ENCODE measurements around the gene CYP19A1.

CYP19A1 gene

GRCh38 chr15:51185213-51186159 lies 152.9 kb downstream of the CYP19A1 start:
- FAIRE-seq = no peak
- no peak for TF ChIP-seq POLR2A (IDR thresholded peaks at IDR 0.05; ENCODE audit: low read depth, low read length)

GRCh38 chr15:51184627-51185026 lies 153.8 kb downstream of the CYP19A1 start:
- no peak for TF ChIP-seq POLR2A (IDR thresholded peaks at IDR 0.05; ENCODE audit: low read depth, low read length)
- DNase-seq (ENCODE audit: insufficient read length, low spot score) (no peak), FAIRE-seq (no peak)

More at GRCh38 chr15:51185213-51186159, 152.9 kb downstream of the CYP19A1 start:
- no peak for DNase-seq (ENCODE audit: insufficient read length, low spot score)

- DNase-seq (ENCODE audit: insufficient read length, low spot score) (no peak), FAIRE-seq (no peak)
- TF ChIP-seq POLR2A (IDR thresholded peaks at IDR 0.05; ENCODE audit: low read depth, low read length) = no peak
Measured at GRCh38 chr15:51183076-51183475, 155.3 kb downstream of the CYP19A1 start.

GRCh38 chr15:51181905-51182304 lies 156.5 kb downstream of the CYP19A1 start:
- DNase-seq (ENCODE audit: insufficient read length, low spot score) (no peak), FAIRE-seq (no peak)
- no peak for TF ChIP-seq POLR2A (IDR thresholded peaks at IDR 0.05; ENCODE audit: low read depth, low read length)

- DNase-seq (ENCODE audit: insufficient read length, low spot score) = no peak
- no peak for FAIRE-seq
- TF ChIP-seq POLR2A (IDR thresholded peaks at IDR 0.05; ENCODE audit: low read depth, low read length) = no peak
Measured at GRCh38 chr15:51181221-51181620, 157.2 kb downstream of the CYP19A1 start.

- no peak for TF ChIP-seq POLR2A (IDR thresholded peaks at IDR 0.05; ENCODE audit: low read depth, low read length)
- DNase-seq (ENCODE audit: insufficient read length, low spot score) (no peak), FAIRE-seq (no peak)
Measured at GRCh38 chr15:51180534-51180933, 157.9 kb downstream of the CYP19A1 start.

- TF ChIP-seq POLR2A (IDR thresholded peaks at IDR 0.05; ENCODE audit: low read depth, low read length) = no peak
- FAIRE-seq = no peak
- no peak for DNase-seq (ENCODE audit: insufficient read length, low spot score)
Measured at GRCh38 chr15:51180011-51180410, 158.4 kb downstream of the CYP19A1 start.

- no peak for TF ChIP-seq POLR2A (IDR thresholded peaks at IDR 0.05; ENCODE audit: low read depth, low read length)
- FAIRE-seq (no peak), DNase-seq (ENCODE audit: insufficient read length, low spot score) (no peak)
Measured at GRCh38 chr15:51172193-51172592, 166.2 kb downstream of the CYP19A1 start.

GRCh38 chr15:51171634-51171932 lies 166.8 kb downstream of the CYP19A1 start:
- no peak for TF ChIP-seq POLR2A (IDR thresholded peaks at IDR 0.05; ENCODE audit: low read depth, low read length)
- FAIRE-seq = no peak
- DNase-seq (ENCODE audit: insufficient read length, low spot score) = no peak

GRCh38 chr15:51170882-51171633 lies 167.3 kb downstream of the CYP19A1 start:
- DNase-seq (ENCODE audit: insufficient read length, low spot score) = no peak
- FAIRE-seq = no peak
- no peak for TF ChIP-seq POLR2A (IDR thresholded peaks at IDR 0.05; ENCODE audit: low read depth, low read length)

GRCh38 chr15:51168700-51169099 lies 169.7 kb downstream of the CYP19A1 start:
- TF ChIP-seq POLR2A (IDR thresholded peaks at IDR 0.05; ENCODE audit: low read depth, low read length) = no peak
- DNase-seq (ENCODE audit: insufficient read length, low spot score) (no peak), FAIRE-seq (no peak)

- DNase-seq (ENCODE audit: insufficient read length, low spot score) (no peak), FAIRE-seq (no peak)
- no peak for TF ChIP-seq POLR2A (IDR thresholded peaks at IDR 0.05; ENCODE audit: low read depth, low read length)
Measured at GRCh38 chr15:51163843-51164242, 174.6 kb downstream of the CYP19A1 start.

- TF ChIP-seq POLR2A (IDR thresholded peaks at IDR 0.05; ENCODE audit: low read depth, low read length) = no peak
- peak; percentile 54 for DNase-seq (ENCODE audit: insufficient read length, low spot score)
- no peak for FAIRE-seq
Measured at GRCh38 chr15:51162865-51163762, 175.3 kb downstream of the CYP19A1 start.

All from H54 (cell line).